ENCODE measurements around the gene TMEM120B.
A peak's percentile ranks its signal among the peaks of the same experiment; 100 is the strongest.
"Not testable (repeated sequence)": the region's sequence is repeated elsewhere in the genome, so short reads cannot be mapped to it uniquely, and the experiment has no call there.

The TMEM120B gene

GRCh38 chr12:121712461-121713256 is at the start of gene TMEM120B:
Gene TMEM120B, plus strand, starts transcription at chr12:121712752. Its CDS starts 144 bp downstream, at chr12:121712896.
- DNase-seq = peak; percentile 97

GRCh38 chr12:121663610-121663929 is 49.0 kb upstream of the TMEM120B start:
- DNase-seq = no peak

DNA sequence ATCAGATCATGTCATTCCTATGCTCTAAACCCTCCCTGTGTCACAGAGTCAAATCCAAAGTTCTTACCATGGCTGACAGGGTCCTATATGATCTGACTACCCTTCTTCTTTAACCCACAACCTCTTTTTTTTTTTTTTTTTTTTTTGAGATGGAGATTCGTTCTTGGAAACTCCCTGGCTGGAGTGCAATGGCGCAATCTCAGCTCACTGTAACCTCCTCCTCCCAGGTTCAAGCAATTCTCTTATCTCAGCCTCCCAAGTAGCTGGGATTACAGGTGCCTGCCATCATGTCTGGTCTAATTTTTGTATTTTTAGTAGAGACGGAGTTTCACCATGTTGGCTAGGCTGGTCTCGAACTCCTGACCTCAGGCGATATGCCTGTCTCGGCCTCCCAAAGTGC is 45.7 kb upstream of the TMEM120B start:
- not testable (repeated sequence) for DNase-seq

DNA sequence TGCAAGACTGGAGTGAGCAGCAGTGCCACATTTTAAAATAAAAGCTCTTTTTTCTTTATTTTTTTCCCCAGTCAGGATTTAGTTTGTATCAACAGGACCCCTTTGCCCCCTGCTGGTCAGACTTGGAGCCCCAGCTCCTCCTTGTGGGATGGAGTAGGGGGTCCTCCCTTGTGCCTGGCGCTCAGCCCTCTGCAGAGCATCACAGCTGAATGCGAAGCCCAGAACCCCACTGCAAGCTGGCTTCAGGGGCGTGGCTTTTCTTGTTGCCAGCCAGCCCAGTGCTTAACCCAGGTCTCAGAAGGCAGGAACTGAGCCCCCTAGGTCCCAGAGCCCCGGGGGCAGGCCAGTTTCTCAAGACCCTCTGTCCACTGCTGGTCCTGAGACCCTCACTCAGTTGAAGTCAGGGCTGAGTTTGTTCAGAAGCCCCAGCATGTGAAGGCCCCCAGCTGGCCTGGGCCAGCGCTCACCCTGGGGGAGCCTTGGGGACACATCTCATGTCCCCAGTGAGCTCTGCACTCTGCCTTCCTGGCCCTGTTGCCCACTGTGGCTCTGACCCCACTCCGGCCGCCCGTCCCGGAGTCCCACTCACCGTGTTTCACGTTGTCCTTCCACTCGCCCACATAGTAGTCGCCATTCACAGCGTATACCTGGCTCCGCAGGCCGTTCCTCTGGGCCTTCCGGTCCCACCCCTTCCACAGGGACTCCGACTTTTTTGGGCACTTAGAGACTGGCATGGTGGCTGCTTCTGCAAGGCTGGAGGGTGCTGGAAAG is 43.6 kb upstream of the TMEM120B start:
- peak; percentile 69 for DNase-seq

DNA sequence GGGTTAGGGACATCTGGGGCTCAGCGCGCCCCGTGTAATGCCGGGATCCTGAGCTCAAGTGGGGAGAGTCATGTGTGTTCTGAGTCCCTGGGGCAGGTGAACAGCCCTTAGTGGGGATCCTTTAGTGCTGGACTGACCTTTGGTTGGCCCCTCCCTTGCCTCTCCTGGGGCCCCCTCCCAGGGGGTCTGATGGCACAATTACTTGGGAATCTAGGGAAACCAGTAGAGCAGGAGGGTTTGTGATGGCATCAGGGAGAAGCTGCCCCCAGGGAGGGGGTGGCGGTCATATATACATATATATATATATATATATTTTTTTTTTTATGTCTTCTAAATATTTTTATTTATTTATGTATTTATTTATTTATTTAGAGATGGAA is 43.0 kb upstream of the TMEM120B start, which contains the start of gene MORN3:
TSS of gene MORN3 (minus strand) at position 134 of the 380 bp plus-strand sequence. CDS start 171 bp downstream, outside the sequence.
- DNase-seq = no peak

DNA sequence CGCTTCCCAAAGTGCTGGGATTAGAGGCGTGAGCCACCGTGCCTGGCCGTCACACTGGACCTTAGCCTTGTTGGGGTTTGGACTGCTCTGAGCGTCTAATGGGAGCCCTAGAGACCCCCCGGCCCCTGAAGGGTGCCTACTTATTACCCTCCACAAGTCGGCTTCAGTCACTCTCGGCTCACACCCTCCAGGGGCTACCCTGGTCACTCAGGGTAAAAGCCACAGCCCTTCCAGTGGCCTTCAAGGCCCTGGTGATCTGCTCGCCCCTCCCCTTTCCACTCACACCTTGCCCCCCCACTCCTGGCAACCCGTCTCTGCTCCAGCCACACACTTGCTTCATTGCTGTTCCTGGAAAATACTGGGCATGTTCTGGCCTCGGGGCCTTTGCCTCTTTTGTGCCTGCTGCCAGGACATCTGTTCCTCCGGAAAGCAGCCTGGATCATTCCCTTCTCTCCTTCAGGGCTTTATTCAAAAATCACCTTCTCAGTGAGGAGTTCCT is 39.5 kb upstream of the TMEM120B start:
- no peak for DNase-seq

DNA sequence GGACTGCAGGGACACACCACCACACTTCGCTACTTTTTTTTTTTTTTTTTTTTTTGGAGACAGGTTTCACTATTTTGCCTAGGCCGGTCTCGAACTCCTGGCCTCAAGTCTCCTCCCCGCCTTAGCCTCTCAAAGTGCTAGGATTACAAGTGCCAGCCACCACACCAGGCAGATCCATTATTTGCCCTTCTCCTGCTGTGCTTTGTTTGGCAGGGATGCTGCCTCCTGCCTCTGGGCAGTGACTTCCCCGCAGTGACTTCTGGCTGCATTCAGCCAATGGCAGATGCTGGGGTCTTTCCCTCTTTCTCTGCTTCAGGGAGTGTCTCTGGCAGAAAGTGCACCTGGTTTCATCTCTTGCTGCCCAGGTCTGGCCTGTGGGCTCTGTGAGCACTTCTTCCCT is 36.4 kb upstream of the TMEM120B start:
- DNase-seq = no peak

DNA sequence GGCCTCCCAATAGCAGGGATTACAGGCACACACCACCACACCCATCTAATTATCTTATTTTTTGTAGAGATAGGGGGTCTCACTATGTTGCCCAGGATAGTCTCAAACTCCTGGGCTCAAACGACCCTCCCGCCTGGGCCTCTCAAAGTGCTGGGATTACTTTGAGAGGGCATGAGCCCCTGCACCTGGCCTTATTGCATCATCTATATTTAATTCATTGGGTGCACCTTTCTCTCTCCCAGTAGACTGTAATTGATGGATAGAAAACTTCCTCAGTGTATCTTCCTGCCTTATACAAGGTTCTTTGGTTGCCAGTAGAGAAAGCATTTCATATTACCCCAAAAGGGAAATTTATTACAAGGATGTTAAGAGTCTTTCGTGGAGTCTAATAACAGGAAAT is 34.2 kb upstream of the TMEM120B start:
- no peak for DNase-seq

GRCh38 chr12:121678716-121679300 is 33.7 kb upstream of the TMEM120B start:
- DNase-seq = no peak

GRCh38 chr12:121679661-121680197 is 32.8 kb upstream of the TMEM120B start:
- DNase-seq = not testable (repeated sequence)

DNA sequence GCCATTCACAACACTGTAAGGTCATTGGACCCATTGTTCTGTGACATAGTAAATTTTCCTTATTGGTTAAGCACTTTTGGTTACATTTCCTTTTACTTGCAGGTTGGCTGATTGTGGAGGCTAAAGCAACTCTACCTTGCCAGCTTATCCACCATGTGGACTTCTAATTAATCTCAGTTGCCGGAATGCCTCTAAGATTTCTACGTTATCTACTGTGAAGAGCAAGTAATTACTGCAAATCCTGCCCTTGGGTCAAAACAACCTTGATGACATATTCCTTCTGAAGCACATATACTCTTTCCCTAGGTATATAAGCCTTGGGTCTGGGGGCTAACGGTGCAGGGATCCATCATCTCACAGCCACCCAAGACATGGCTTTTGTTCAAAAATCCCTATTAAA is 23.6 kb upstream of the TMEM120B start:
- no peak for DNase-seq

DNA sequence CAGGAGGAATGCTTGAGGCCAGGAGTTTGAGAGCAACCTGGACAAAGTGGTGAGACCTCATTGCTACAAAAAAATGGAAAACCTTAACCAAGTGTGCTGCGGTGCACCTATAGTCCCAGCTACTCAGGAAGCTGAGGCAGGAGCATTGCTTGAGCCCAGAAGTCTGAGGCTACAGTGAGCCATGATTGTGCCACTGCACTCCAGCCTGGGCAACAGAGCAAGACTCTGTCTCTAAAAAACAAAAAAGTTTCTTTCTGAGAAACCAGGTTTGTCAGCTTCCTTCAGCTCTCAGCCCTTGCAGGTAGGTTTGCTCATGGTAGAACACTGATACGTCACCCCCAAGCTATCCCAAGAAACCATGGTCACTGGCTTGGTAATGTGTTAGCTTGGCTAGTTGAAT is 23.1 kb upstream of the TMEM120B start:
- no peak for DNase-seq

- not testable (repeated sequence) for DNase-seq
These were observed 19.8 kb upstream of the TMEM120B start for GRCh38 chr12:121692744-121693143.

- no peak for DNase-seq
These were observed 19.3 kb upstream of the TMEM120B start for GRCh38 chr12:121693155-121693687.

DNA sequence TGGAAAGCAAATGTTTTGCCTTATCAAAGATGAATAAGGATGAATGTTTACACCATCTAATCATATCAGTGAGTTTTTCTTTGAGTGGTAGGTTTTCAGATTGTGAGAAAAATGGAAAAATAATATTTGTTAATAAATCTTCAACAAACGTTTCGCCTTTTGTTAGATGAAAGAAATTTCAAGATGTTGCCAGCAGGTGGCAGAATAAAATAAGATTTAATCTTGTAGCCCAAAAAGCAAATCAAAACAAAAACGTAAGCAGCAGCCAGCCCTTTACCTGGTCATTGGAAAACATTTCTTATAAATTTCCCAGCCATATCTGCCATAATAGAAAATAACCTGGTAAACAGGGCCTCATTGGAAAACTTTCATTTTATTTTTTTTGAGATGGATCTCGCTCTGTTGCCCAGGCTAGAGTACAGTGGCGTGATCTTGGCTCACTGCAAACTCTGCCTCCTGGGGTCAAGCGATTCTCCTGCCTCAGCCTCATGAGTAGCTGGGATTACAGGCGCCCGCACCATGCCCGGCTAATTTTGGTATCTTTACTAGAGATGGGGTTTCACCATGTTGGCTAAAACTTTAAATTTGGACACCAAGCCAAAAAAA is 15.4 kb upstream of the TMEM120B start:
- DNase-seq = no peak

DNA sequence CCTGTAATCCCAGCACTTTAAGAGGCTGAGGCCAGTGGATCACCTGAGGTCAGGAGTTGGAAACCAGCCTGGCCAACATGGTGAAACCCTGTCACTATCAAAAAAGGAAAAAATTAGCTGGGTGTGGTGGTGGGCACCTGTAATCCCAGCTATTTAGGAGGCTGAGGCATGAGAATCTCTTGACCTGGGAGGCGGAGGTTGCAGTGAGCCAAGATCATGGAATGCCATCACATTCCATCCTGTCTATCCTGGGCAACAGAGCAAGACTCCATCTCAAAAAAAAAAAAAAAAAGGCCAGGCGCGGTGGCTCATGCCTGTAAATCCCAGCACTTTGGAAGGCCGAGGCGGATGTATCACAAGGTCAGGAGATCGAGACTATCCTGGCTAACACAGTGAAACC is 14.7 kb upstream of the TMEM120B start:
- not testable (repeated sequence) for DNase-seq

- DNase-seq = no peak
These were observed 10.8 kb upstream of the TMEM120B start for GRCh38 chr12:121701667-121702277.

- no peak for DNase-seq
These were observed 9.6 kb upstream of the TMEM120B start for GRCh38 chr12:121702944-121703343.

DNA sequence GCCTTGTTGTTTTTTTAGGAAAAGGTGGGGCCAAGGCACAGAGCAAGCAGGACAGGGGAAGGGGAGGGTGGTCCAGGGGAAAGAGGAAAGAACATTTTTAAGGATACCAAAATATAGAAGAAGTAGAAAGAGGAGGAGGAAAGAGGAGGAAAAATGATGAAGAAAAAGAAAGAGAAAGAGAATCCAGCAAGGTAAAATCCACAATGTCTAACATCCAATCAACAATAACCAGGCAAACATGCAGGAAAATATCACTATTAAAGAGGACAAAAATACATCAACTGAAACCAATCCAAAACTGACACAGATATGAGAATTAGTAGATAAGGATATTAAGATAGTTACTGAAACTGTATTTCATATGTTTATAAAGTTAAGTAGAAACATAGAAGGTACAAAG is 7.0 kb upstream of the TMEM120B start:
- no peak for DNase-seq

- no peak for DNase-seq
These were observed 4.1 kb upstream of the TMEM120B start for GRCh38 chr12:121708313-121709063.

- not testable (repeated sequence) for DNase-seq
These were observed 3.5 kb upstream of the TMEM120B start for GRCh38 chr12:121709064-121709424.
